COLO668 (cell line): ENCODE data around the gene SIGLEC14.
A peak's percentile ranks its signal among the peaks of the same experiment; 100 is the strongest.

Experiments
- DNase-seq: peaks from one replicate; lab custom pipeline; 2025; ENCODE audit not compliant: unreplicated experiment; lab: John Stamatoyannopoulos, UW

Gene SIGLEC14

DNA sequence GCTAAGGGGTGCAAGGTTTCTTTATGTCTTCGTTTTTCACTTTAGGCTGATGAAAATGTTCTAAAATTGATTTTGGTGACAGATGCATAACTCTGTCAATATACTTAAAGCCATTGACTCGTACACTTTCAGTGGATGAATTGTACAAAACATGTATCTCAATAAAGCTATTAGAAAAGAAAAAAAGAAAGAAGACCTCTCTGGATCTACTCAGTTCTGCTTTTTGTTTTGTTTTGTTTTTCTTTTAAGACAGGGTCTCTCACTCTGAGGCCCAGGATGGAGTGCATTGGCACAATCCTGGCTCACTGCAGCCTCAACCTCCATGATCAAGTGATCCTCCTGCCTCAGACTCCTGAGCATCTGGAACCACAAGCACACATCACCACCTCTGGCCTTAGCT lies 19.9 kb downstream of the SIGLEC14 start:
- no peak for DNase-seq

DNA sequence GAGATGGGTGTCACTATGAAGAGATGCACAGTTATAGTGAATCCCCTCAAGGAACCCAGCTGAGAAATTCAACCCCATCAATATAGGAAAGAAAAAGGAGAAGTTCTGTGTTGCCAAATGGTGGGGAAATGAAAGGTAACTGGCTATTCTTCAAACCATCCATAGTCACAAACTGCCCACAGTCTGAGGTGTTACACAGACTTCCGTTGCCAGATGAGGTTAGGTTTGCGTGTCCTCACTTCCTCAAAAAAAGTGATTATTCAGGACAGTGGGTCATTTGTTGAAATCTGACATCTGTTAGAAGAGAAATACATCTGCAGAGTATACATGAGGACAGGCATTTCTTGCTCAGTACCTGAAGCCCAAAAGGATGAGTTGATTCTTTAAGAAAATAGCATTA lies 25.4 kb downstream of the SIGLEC14 start:
- DNase-seq = no peak

DNA sequence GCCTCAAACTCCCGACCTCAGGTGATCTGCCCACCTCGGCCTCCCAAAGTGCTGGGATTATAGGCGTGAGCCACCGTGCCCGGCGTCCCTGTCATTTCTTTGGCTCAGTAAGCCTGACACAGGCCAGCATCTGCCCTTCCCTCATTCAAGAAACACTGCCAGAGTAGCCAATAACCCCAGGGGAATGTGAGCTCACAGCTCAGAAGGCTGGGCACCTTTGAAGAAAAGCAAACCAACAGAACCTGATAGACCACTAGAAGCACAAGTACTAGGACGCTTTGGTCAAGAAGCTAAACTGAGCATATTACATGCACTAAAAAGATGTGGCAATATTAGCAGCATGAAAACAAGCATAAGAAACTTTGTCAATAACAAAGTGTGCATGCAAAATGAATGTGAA lies 30.6 kb downstream of the SIGLEC14 start:
- DNase-seq = no peak

DNA sequence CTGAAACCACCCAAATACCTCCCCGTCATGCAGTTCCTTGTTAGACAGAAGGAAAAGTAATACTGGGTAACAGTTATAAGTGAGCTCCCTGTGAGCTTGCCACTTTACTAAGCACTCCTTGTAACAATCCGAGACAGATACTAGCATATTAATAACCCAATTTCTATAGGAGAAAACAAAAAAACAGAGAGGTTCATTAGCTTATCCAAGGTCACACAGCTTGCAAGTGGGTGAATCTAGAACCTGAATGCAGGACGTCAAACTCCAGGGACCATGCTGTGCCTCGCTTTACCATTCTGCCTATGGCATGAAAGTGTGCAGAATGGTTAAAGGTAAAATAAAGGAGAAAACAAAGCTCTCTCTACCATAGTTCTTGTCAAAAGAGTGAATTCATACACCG lies 31.8 kb downstream of the SIGLEC14 start:
- DNase-seq = no peak

DNA sequence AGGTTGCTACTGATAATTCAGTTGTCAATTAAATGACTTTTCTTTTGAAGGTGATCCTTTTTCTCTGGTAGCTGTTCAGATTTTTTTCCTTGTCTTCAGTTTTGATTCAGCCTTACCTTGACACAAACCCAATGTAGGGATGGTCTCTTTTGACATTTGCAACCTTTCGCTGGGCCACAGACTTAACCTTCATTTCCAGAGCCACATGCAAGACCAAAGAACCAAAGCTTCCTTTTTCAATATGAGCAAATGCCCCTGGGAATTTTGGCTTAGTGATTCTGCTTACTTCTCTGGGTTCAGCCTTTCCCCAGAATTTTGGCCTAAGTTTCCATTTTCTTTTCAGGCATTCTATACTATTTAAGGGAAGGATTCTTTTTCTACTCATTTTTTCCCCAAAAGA lies 36.0 kb downstream of the SIGLEC14 start:
- no peak for DNase-seq

DNA sequence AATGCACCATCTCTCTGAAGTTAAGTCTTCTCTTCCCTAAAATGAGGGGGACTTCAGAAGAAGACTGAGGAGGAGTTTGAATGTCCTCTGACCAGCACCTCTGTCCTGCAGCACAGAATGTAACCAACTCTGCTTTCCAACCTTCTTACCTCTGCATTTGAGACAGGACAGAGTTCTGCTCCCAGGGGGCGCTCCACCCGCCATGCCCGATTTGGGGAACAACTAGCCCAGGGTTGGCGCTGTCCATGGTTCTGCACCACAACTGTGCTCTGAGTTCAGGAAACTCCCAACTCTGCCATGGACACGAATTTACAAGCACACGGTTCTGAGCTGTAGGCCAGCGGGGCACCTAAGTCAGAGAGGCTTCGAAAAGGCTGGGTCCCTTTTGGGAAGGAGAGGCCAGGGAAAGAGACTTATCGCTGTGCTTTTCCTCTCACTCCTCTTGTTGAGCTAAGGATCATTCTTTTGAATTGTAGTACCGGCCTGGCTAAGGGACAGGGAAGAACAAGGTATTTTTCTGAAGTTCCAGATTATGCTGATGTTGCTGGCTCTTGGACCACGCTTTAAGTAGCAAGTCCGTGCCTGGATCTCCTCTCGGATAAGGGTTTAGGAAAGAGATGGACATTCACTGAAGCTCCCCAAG lies 38.6 kb downstream of the SIGLEC14 start:
- no peak for DNase-seq

DNA sequence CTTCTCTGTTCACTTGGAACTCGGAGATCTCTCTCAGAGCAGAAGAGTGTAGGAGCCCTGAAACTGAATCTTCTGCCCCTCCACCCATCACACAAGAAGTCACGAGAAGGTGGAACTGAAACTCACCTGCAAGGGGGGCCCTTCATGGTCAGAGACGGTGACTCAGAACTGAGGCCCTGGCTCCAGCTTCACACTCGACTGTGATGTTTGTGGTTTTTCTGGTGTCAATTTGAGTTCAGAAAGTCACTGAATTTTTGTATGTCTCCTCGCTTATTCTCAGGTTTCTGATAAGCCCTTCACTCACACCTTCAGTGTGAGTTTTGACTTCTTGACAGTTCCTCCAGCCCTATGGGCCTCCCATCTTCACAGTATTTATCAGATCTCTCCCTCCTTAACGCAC lies 39.5 kb downstream of the SIGLEC14 start:
- no peak for DNase-seq

DNA sequence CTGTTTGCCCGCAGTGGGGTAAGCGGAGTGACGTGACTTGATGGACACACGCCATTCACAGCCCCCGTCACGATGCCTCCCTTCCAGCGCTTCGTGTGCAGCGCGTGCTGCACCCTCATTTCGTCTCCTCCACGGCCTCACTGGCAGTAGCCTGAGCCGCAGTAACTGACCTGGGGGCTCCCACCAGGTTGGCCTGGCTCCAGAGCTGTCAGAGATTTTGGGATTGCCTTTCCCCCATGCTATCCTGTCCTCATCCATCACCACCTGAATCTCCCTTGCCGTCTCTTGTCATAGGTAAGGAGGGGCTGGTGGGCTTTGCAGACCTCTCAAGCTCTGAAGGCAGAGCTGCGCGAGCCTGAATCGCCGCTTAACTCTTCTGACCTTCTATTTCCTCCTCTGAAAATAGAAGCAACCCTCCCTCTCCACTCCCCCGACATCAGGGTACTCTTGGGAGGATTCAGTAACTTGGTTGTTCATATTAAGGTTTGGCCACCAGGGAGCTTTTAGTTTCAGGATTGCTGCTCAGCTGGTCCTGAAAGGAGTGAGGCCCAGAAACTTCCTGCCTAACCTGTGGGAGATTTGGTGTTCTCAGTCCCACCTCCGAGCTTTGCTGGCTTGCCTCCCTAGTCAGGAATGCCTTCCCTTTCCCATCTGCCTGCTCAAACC lies 44.3 kb downstream of the SIGLEC14 start:
- DNase-seq = no peak

DNA sequence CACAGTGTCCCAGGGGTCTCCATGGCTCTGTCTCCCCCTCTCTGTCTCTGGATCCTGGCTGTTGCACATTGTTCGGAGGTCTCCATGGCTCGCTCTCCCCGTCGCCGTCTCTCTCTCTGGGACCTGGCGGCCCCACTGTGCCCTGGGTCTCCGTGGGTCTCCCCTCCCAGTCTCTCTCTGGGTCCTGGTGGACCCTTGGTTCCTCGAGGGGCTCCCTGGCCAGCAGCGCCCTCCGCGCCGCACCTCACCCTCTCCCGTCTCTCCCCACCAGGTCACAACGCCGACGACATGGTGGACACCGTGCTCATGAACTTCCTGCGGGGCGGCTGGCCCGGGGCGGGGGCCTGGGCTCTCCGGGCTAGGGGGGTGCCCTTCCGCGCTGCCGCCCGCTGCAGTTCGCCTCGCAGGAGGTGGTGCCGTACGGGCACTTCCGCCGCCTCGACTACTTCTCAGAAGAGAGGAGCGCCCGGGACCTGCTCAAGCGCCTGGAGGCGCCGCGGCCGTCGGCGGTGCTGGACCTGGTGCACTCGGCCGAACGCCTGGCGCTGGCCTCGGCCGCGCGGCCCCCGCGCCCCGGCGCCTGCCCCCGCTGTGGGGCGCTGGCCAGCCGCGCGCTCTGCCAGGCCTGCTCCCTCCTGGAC lies 45.6 kb downstream of the SIGLEC14 start:
- DNase-seq = no peak

DNA sequence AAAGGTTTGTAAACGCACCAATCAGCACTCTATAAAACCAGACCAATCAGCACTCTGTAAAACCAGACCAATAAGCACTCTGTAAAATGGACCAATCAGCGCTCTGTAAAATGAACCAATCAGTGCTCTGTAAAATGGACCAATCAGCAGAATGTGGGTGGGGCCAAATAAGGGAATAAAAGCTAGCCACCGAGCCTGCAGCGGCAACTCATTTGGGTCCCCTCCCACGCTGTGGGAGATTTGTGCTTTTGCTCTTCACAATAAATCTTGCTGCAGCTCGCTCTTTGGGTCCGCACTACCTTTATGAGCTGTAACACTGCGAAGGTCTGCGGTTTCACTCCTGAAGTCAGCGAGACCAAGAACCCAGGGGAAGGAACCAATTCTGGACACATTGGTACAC lies 47.5 kb downstream of the SIGLEC14 start:
- no peak for DNase-seq

DNA sequence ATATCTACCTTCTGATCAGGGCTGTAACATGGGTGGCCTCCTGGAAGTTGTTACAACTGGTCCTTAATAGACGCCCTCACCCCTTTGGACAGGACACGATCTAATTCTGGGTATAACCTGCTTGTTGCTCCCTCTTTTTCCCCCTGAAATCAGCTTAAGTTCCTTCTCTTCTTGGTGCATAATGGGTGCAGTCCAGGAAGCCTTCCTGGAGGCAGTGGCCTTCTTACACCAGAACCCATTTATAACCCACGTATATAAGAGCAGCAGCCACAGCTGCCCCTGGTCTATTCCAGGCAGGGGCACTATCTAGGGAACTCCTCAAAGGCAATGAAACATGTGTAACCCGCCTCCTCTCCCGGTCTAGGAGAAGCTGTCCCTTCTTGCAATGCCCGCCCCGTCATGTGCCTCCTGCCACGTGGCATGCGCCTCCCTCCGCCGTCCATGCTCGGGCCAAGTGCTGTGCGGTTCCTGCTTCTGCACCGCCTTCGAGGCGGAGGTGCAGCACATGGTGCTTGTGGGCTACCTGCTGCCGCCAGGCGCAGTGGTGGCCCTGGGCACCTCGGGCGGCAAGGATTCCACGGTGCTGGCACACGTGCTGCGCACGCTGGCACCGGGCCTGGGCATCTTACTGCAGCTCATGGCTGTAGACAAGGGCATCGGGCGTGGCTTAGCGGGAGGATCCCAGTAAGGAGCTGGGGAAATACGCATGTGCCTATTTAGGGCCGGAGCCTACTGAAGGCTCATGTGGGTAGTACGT lies 48.3 kb downstream of the SIGLEC14 start:
- DNase-seq = no peak

DNA sequence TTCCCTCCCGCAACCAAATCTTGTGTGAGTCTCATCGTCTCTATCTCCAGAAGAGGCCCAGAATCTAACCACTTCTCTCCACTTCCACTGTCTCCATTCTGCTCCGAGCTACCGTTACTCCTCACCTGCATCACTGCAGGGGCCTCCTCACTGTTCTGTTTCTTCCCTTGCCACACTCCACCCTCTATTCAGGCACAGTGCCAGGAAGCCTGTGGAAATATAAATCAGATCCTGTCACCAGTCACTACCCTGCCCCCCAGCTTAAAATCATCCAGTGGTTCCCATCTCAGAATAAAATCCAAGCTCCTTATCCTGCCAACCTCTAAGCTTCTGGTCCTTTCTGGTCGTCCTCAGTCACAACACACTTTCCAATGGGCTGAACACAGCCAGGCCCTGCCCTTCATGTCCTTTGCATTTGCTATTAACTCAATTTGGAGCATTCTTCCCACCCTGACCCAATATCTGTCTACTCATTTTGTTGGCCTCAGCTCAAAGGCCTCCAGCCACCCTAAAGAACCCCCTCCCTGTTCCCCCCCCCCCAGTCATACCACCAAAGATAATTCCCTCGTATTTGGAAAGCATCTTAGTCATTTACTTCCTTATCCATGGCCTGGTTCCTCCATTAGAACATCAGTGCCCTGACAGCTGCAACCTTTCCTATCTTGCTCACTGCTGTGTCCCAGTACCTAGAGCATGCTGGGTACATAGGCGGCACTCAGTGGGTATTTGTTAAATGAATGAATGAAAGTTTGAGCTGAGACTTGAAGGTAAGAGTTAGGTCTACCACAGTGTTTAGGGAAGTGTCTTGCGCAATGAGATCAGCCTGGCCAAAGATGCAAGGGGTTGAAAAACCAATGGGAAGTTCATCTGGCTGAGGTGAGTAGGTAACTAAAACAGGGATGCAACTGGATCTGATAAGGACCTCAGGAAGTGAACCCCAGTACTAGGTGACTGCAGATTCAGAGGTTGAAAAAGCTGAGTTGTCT lies 51.1 kb downstream of the SIGLEC14 start:
- DNase-seq = no peak

DNA sequence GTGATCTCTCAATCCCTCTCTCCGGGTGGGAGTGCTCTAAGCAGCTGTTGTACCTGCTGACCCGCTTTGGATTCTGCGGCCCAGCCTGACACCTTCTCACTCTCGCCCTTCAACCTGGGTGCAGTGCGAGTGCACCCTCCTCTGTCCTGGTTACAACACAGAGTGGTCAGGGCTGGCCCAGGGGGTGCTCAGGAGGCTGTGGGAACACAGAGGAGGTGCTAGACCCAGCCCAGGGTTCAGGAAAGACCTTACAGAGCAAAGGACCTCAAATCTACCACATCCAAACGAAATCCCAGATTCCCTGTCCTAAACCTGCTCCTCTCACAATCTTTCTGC lies 51.9 kb downstream of the SIGLEC14 start:
- DNase-seq = no peak

DNA sequence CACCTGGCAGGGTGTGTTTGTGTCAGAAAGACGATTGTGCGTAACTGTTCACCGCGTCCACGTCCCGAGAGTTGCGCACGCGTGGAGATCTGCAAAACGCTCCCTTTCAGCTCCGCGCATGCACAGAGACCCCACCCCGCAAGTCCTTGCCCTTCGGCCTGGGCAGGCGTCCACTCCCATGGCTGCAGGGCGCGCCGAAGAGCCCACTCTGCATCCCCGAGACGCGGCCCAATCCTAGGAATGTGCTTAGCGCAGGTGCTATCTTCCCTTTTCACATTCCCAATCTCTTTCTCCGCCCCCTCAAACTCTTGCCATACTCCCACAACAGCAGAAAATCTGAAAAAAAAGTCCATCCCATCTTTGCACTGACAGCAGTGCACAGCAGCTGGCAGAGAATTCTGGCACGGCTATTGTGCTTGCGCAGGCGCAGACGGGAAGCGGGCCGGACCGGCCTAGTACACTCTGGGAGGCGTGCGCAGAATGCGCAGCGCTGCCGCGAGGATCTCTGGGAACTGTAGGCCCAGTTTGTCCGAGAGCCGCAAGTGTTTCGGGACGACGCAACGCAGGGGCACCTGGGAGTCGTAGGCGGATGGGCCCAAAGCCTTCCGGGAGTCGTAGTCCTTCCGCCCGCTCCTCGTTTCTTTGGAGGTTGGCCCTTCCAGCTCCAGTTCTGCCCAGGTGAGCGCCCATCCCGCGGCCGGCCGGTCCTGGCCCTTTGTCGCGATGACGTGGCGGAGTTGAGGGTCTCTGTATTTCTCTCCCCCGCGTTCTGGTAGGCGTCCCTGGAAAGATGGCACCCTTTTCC lies 52.5 kb downstream of the SIGLEC14 start:
- DNase-seq = peak; percentile 96

DNA sequence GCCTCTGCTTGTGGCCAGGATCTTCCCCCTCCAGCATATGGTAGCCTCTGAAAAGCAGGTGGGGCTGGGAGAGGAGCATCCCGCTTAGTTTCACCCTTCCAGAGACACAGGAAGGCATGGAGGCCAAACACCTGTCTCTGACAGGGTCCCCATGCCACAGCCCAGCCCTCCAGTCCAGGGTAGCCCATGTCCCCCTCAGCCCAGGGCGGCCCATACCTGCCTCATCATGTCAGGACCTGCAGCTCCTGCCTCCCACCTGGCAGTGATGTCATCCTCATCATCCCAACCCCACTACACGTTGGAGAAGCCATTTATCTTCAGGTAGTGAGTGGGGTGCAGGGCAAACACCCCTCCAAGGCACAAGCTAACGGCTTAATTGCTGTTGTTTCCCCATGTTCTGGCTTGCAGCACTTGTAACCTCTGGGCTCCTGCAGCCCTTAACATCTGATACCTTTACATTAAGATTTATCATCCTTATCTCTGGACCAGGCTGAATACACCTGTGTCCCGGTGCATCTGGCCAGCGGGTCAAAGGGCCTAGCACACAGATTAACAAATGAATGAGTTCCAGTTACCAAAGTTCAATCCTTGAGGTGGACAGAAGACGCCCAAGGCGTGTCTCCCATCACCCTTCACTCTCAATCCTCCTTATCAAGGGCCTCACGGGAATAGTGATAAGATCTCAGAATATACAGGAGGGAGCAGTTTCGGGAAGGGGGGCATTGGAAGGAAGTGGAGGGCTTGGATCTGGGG lies 53.3 kb downstream of the SIGLEC14 start:
- peak; percentile 28 for DNase-seq
